Stimulated activated CD4-positive, alpha-beta T cell treated with anti-CD3 and anti-CD28 coated beads, Interleukin-1b, Interleukin-23, amount 100 ng/mL, for 24 hours (primary cell): ENCODE data around the gene IL15RA.
"Not testable (repeated sequence)": the region's sequence is repeated elsewhere in the genome, so short reads cannot be mapped to it uniquely, and the experiment has no call there.

Experiments
- DNase-seq, 4 experiments: peaks; one replicate each; pipeline ENCODE4 v3.0.0-alpha.2; 2020; ENCODE audit warnings: low read depth in 4 of 4, low spot score in 1 of 4

Gene IL15RA

DNA sequence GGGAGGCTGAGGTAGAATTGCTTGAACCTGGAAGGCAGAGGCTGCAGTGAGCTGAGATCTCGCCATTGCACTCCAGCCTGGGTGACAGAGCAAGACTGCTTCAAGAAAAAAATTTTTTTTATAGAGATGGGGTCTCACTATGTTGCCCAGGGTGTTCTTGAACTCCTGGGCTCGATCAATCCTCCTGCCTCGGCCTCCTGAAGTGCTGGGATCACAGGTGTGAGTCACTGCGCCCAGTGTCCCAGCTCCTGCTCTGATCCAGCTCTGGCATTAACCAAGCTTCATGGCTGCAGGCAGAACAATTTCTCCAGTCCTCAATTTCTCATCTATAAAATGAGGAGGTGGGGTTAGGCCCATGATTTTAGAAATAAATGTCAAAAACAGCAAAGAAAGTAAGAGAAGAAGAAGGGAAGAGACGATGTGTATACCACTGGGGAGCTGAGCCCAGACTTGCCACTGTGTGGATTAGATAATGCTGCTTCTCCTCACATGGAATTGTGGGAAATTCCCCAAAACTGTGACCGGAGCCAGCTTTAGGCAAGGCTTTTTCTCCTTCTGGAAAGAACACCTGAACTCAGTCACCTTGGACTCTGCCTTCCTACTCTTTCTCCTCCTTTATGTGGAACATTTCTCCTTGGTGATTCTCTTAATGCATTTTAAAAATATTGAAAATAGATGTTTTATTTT is 25.5 kb downstream of the IL15RA start:
- DNase-seq = no peak

- no peak for DNase-seq
These were observed 26.1 kb downstream of the IL15RA start for GRCh38 chr10:5951167-5951711.

DNA sequence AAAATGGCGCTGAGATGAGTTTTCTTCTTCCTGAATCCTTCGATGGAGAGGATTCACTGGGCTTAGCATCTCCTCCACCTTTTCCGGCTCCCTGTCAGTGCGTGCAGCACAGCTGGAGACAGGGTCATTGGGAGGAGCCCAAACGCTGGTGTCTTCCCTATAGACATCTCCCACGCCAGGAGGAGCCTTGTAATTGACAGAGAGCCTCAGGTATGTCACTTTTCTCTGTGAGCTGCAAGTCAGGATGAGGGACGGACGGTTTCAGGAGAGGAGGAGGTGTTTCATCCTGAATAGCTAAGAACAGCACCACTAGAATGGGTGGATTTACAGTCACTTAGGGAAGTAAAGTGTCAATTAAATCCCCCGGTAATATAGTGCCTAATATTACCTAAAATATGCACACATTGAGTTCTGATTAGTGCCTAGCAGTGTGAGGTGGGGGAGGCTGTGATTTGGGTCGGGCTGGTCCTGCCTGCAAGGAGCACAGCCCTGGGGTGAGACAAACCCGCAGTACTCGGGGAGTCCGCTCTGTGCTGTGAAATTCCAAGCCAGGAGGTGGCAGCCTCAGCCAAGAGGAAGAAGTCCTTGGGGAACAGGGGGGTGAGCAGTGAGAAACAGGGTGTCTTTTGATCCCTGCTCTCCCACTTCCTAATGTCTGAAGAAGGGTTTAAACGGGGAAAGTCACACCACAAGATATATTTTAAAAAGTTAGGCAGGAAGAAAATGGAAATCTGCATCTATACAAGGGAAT is 28.2 kb downstream of the IL15RA start:
- DNase-seq = no peak

DNA sequence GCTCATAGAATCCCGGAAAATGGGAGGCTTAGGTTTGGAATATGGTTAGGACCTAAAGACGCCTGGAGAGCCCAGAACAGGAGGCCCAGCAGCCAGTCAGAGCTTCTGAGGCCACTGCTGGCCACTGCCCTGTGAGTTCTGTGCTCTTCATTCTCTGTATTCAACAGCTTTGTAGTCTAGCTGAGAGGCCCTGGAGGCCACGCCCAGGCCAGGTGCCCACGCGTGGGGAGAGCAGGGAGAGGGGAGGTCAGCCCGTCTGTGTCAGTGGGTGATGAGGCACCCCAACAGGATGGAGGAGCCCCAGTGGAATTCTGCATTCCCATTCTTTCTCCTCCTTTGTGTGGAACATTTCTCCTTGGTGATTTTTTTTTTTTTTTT is 29.1 kb downstream of the IL15RA start:
- DNase-seq = no peak

GRCh38 chr10:5947471-5948207 is 29.7 kb downstream of the IL15RA start:
- no peak for DNase-seq

DNA sequence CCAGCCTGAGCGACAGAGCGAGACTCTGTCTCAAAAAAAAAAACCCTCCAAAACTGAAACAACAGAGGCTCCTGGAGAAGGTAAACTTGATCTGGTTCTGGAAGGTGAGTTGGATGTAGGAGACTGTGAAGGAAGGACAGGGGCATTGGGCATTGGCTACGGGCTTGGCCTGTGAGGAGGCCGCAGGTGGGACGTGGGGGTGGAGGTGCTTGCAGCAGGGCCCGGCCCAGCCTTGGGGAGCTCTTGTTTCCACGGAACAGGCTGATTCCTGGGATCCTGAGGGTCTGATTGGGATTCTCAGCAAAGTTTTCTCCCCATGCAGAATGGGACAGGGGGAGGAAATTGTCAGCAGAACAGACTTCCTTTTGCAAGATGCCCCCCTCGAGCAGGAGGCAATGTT is 30.6 kb downstream of the IL15RA start:
- DNase-seq = no peak

DNA sequence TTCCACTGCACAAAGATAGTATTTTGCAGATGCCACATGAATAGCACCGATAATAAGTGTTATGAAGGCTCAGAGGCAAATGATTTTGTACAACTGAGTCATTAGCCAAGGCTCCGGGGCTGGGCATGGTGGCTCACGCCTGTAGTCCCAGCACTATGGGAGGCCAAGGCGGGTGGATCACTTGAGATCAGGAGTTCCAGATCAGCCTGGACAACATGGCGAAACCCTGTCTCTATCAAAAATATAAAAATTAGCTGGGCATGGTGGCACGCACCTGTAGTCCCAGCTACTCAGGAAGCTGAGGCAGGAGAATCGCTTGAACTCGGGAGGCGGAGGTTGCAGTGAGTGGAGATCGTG is 30.9 kb downstream of the IL15RA start:
- not testable (repeated sequence) for DNase-seq

DNA sequence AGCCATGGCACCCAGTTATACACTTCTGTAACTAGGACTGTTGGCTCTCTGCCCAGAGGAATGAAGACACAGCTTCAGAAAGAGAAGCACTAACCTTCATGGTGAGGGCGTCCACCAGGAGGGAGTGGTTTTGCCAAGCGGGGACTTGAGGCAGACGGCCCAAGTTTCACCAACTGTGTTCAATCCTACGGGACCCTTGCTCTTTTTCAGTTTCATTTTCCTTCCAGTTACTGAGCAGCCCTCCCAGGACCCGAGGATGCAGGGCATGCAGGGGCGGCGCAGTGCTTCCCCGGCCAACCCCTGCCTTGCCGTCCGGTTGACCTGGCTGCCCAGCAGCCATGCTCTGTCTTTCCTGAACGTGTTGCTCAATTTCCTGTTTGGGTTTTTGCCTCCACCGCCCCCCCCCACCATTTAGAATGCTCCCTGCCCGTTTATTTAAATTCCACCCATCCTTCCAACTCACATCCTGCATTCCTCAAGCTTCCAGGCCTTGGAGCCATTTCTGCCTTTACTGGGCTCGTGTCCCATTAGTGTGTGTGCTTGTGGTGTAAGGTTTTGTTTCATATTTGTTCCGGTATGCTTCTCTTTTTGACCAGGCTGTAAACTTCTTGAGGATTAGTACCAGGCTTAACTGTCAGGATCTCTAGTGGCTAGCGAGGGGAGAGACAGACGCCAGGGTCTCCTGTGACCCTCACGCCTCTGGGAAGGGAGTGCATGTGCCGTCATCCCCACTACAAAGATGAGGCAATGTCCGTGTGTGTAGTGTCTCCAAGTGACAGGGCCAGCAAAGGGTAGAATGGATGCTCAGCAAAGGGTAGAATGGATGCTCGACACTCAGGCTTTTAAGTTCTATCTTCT is 31.6 kb downstream of the IL15RA start:
- DNase-seq = no peak

DNA sequence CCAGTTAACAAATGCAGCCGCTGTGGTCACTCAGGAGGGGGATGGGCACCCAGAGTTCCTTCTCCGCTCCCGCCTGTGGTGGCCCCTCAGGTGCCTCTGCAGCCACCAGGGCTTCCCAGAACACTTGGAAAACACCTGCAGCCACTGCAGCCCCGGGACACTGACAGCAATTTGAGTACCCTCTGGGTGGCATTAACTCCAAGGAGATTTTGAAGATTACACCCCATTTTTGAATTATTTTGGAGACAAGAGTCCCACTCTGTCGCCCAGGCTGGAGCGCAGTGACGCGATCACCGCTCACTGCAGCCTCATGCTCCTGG is 32.2 kb downstream of the IL15RA start:
- DNase-seq = no peak

GRCh38 chr10:5944389-5945189 is 32.8 kb downstream of the IL15RA start:
- DNase-seq = no peak

- DNase-seq = no peak
These were observed 33.8 kb downstream of the IL15RA start for GRCh38 chr10:5943536-5943935.

DNA sequence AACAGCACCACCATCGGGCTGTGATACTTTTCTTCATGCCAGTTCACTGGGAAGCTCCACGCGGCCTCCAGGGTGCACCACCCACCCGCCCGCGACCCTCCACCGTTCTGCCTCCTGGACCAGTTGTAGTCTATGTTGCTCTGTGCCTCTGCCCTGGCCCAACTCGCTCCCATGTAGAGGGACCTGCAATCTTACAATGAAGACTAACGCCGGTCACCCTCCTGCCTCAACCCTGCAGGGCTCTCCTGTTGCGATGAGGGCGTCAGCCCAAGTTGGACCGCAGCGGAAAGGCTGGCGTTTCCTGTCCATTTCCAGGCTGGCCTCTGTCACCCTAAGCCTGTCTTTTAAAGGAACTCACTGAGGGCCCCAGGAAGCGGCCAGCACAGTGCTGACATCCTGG is 34.9 kb downstream of the IL15RA start:
- DNase-seq = no peak

- no peak for DNase-seq
These were observed 35.3 kb downstream of the IL15RA start for GRCh38 chr10:5942001-5942400.

DNA sequence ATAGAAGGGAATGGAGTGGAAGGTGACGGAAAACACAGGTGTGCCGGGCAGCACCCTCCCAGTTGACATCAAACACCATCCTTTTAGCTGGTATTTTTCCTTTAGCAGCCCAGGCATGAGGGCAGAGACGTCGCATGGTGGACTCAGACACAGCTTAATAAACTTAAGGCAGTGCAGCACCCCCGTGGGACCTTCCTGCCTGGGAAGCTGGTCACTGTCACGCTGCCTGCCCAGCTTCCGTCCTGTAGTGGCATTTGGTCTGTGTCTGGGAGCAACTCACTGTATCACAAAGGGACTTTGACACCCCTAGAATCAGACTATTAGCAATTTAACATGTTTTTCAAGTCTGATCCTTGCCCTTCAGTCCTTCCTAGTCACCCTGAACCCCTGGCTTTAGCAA is 35.8 kb downstream of the IL15RA start:
- DNase-seq = no peak

DNA sequence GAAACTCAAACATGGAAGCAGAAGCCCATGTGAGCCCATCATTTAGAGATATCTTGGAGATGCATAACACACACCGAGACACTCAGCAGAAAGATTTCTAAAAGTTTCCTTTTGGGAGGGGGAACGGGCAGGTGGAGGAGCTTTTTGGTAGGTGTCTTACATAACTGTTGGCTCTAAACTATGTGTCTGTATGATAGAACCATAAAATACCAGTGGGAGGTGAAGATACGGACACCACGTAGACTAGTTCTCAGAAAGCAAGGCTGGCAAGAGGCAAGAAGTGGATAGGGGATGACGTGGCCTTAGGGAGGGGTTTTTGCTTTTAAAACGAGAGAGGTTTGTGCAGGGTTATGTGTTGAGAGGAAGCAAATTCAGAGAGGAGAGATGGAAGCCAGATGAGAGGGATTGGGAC is 36.5 kb downstream of the IL15RA start:
- no peak for DNase-seq

DNA sequence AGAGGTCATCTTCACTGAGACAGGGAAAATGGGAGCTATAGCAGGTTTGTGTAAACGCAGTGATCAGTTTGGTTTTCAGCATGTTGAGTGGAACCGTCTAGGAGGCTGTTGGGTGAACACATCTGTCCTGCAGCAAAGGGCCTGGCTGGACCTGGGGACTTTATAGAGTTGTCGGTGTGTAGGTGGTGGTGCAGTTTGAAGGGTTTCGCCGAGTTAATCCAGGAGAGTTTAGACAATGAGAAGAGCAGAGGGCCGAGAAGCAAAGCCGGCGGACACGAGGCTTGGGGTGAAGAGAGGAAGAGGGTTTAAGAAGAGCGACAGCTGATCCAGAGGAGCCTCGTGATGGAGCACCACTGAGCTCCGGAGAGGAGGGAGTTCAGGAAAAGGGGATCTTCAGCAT is 39.1 kb downstream of the IL15RA start:
- no peak for DNase-seq

DNA sequence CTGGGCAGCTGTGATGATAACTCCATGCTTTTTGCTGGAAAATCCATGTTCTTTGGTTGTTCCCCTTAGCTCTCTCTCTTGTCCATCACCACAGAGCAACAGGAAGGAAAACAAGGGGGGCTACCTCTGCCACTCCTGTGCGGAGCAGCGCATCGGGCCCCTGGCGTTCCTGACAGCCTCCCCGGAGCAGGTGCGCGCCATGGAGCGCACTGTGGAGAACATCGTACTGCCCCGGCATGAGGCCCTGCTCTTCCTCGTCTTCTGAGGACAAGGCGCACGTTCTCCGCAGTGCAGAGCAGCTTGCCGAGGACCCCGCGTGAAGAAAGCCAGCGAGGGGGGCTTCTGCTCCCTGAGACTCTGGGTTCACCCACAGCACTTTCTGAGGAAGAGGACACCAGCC is 40.3 kb downstream of the IL15RA start:
- DNase-seq = no peak

DNA sequence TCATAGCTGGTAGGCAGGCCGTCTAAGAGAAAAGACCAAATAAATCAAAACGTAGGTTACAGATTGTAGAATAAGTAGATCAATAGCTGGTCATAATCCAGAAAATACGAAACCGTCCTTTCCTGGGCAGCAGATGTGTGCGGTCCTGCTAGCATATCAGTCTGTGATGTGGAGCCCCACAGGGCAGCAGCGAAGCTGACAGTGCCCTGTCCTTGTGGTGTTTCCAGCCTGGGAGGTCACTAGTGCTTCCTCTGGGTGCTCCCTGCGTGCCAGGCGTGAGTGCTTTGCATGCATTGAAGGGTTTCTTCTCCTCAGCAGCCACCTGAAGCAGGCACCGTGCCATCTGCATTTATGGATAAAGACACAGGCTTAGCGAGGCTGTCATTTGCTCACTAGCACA is 41.7 kb downstream of the IL15RA start:
- no peak for DNase-seq

- no peak for DNase-seq
These were observed 43.3 kb downstream of the IL15RA start for GRCh38 chr10:5933909-5934546.

DNA sequence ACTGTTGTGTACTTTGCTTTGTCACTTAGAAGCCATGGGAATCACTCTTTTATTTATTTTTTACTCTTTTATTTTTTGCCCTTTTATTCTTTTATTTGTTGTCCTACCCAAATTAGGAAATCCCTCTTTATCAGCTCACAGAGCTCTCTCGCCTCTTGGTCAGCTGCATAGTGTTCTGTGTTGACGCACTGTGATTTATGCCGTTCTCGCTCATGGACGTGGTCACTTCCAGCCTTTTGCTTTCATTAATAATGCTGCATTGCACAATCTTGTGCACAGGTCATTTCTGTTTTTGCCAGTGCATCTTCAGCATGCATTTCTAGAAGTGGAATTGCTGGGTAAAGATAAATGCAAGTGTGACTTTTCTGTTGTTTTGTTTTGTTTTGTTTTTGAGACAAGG is 45.0 kb downstream of the IL15RA start:
- no peak for DNase-seq
